ENCODE data around the gene BSDC1. TPM values are rescaled to one million over a fixed set of nuclear protein-coding genes. Genes with fewer than 3 reads are reported as not detected.

Gene BSDC1
- total RNA-seq, 4 donors from 2014 or later = 89.1 to 140 (median 109) TPM

- no peaks in the 10 kb centered on the region for H3K27me3 ChIP-seq
- no peaks in the 10 kb centered on the region for H3K4me1 ChIP-seq
- no peak overlapping the region for H3K4me3 ChIP-seq
- H3K36me3 ChIP-seq = peaks cover 0 to 97% (median 0%) of the 10 kb centered on the region in 3 donors
- no peak for DNase-seq
- H3K9me3 ChIP-seq = no peaks in the 10 kb centered on the region
- H3K27ac ChIP-seq = no peak overlapping the region
- TF ChIP-seq POLR2A (IDR thresholded peaks at IDR 0.05) (no peak), CTCF (IDR thresholded peaks at IDR 0.05) (no peak)
Observed at GRCh38 chr1:32376199-32376598, 18.0 kb downstream of the BSDC1 start.

GRCh38 chr1:32373996-32374592 lies 20.1 kb downstream of the BSDC1 start:
- TF ChIP-seq CTCF (IDR thresholded peaks at IDR 0.05) (no peak), POLR2A (IDR thresholded peaks at IDR 0.05) (no peak)
- Histone ChIP-seq H3K36me3 (peaks cover 0 to 83% (median 0%) of the 10 kb centered on the region in 3 donors), H3K27ac (no peak overlapping the region), H3K4me1 (no peaks in the 10 kb centered on the region), H3K27me3 (no peaks in the 10 kb centered on the region), H3K9me3 (no peaks in the 10 kb centered on the region), H3K4me3 (no peak overlapping the region)
- DNase-seq = no peak

GRCh38 chr1:32372149-32372756 lies 22.0 kb downstream of the BSDC1 start:
- H3K27me3 ChIP-seq = no peaks in the 10 kb centered on the region
- no peaks in the 10 kb centered on the region for H3K9me3 ChIP-seq
- DNase-seq = peak in 2 of 3 donors; percentile 62 to 78
- no peak overlapping the region for H3K4me3 ChIP-seq
- no peak for TF ChIP-seq POLR2A (IDR thresholded peaks at IDR 0.05)
- TF ChIP-seq CTCF (IDR thresholded peaks at IDR 0.05) = peak in 4 of 6 experiments; percentile 4 to 28 (median 20)
- H3K27ac ChIP-seq = no peak overlapping the region
- no peaks in the 10 kb centered on the region for H3K4me1 ChIP-seq
- peaks cover 0 to 83% (median 0%) of the 10 kb centered on the region in 3 donors for H3K36me3 ChIP-seq

GRCh38 chr1:32367912-32368635 lies 26.2 kb downstream of the BSDC1 start:
- Histone ChIP-seq H3K9me3 (no peaks in the 10 kb centered on the region), H3K4me3 (no peak overlapping the region), H3K4me1 (no peaks in the 10 kb centered on the region), H3K27ac (no peak overlapping the region), H3K27me3 (no peaks in the 10 kb centered on the region), H3K36me3 (peaks cover 0 to 76% (median 0%) of the 10 kb centered on the region in 3 donors)
- no peak for DNase-seq
- TF ChIP-seq POLR2A (IDR thresholded peaks at IDR 0.05) = no peak
- no peak for TF ChIP-seq CTCF (IDR thresholded peaks at IDR 0.05)

GRCh38 chr1:32365445-32365844 lies 28.8 kb downstream of the BSDC1 start:
- Histone ChIP-seq H3K27me3 (no peaks in the 10 kb centered on the region), H3K4me3 (no peak overlapping the region), H3K9me3 (no peaks in the 10 kb centered on the region), H3K36me3 (peaks cover 0 to 59% (median 0%) of the 10 kb centered on the region in 3 donors), H3K4me1 (peaks cover 0 to 18% (median 5%) of the 10 kb centered on the region in 4 donors), H3K27ac (no peak overlapping the region)
- no peak for TF ChIP-seq CTCF (IDR thresholded peaks at IDR 0.05)
- no peak for TF ChIP-seq POLR2A (IDR thresholded peaks at IDR 0.05)
- no peak for DNase-seq
